GM12878 (cell line): ENCODE measurements around the gene SIKE1. TPM values are rescaled to one million over a fixed set of nuclear protein-coding genes. Genes with fewer than 3 reads are reported as not detected.

ENCODE experiments used
- ATAC-seq: fragments of 200-7000 bp; cut with Tn5 transposase; 3 replicates; pipeline ENCODE4 v1.9.1; 2020; ENCODE audit warnings: mild to moderate bottlenecking, moderate library complexity
- BruUV-seq: library from RNA; stranded (reverse); fragments of 400-500 nt; replicated peaks from 2 replicates; lab custom pipeline; 2021; lab: Mats Ljungman, UMichigan
- CTCF ChIA-PET: fragments of 300-600 bp; sonication (Branson Sonifier 250); formaldehyde crosslinking; extraction: SDS; loops from one replicate; lab custom pipeline; 2021; ENCODE audit warnings: inconsistent platforms; lab: Yijun Ruan, JAX
- POLR2A ChIA-PET: fragments of 350-600 bp; formaldehyde crosslinking; extraction: SDS; loops from one replicate; lab custom pipeline; 2021; ENCODE audit warnings: inconsistent platforms; lab: Charles Lee
- RAD21 ChIA-PET: fragments of 300-600 bp; sonication (Branson Sonifier 250); formaldehyde crosslinking; loops from one replicate; lab custom pipeline; 2023; ENCODE audit warnings: antibody characterized with exemption; ENCODE audit not compliant: unreplicated experiment; lab: Charles Lee
- SMC1A ChIA-PET: fragments of 300-600 bp; sonication (Branson Sonifier 250); formaldehyde crosslinking; loops from one replicate; lab custom pipeline; 2023; ENCODE audit not compliant: unreplicated experiment, uncharacterized antibody; lab: Charles Lee
- DNase-seq: peaks from one replicate; pipeline ENCODE4 v3.0.0-alpha.2; 2011; ENCODE audit warnings: low read depth, low spot score
- FAIRE-seq: peaks from 3 replicates; lab custom pipeline; 2011; peaks lifted over from hg19 to GRCh38; lab: Jason Lieb, UNC
- H2AFZ ChIP-seq: 2 replicates; pipeline ENCODE4 v1.6.0; 2011; ENCODE audit warnings: low read depth, low read length, control low read depth; ENCODE audit not compliant: control insufficient read depth
- H3K27ac ChIP-seq: 2 replicates; pipeline ENCODE4 v1.5.1; 2011; ENCODE audit warnings: control low read depth; ENCODE audit not compliant: control insufficient read depth, insufficient read depth
- H3K27me3 ChIP-seq, 2 experiments: replicated peaks in 1 of 2; 2 replicates each; pipeline versions ENCODE4 v1.6.0 to v1.6.1; 2011; ENCODE audit warnings: low read length in 1 of 2; ENCODE audit not compliant: control insufficient read depth in 2 of 2, insufficient read depth in 2 of 2
- H3K36me3 ChIP-seq, 2 experiments: 2 replicates each; pipeline ENCODE4 v1.5.1; 2011; ENCODE audit warnings: low read length in 1 of 2; ENCODE audit not compliant: control insufficient read depth in 2 of 2, insufficient read depth in 2 of 2
- H3K4me1 ChIP-seq: 2 replicates; pipeline ENCODE4 v1.6.1; 2011; ENCODE audit warnings: mild to moderate bottlenecking, low read length, moderate library complexity, mixed read lengths; ENCODE audit not compliant: control insufficient read depth, insufficient read depth
- H3K4me2 ChIP-seq: 2 replicates; pipeline ENCODE4 v1.6.0; 2011; ENCODE audit warnings: control low read depth; ENCODE audit not compliant: control insufficient read depth, insufficient read depth
- H3K4me3 ChIP-seq: fragments of 200-600 bp; sonication (generic); 2 replicates; pipeline ENCODE4 v1.5.1; 2016
- H3K79me2 ChIP-seq: 2 replicates; pipeline ENCODE4 v1.6.0; 2011; ENCODE audit warnings: low read length; ENCODE audit not compliant: control insufficient read depth, insufficient read depth
- H3K9ac ChIP-seq: 2 replicates; pipeline ENCODE4 v1.8.0; 2011; ENCODE audit warnings: low read length, control low read depth, mixed read lengths; ENCODE audit not compliant: control insufficient read depth, insufficient read depth
- H3K9me3 ChIP-seq: replicated peaks from 3 replicates; pipeline ENCODE4 v1.5.1; 2011; ENCODE audit warnings: mild to moderate bottlenecking, low read length; ENCODE audit not compliant: control insufficient read depth, insufficient read depth
- H4K20me1 ChIP-seq: 2 replicates; pipeline ENCODE4 v1.6.0; 2011; ENCODE audit not compliant: control insufficient read depth, insufficient read depth
- EED ChIP-seq: sonication (generic); IDR thresholded peaks from 2 replicates; pipeline ENCODE4 v1.6.1; 2016; ENCODE audit warnings: antibody characterized with exemption, low read depth
- RUNX3 ChIP-seq: IDR thresholded peaks from 2 replicates; pipeline ENCODE4 v1.6.1; 2012; ENCODE audit warnings: low read length, inconsistent platforms
- SIN3A ChIP-seq: IDR thresholded peaks from 2 replicates; pipeline ENCODE4 v1.6.1; 2012; ENCODE audit warnings: low read depth, low read length, improper control_type of control experiment
- WGBS: methylation state at CpG from one replicate; pipeline ENCODE4 v1.1.6; 2016; ENCODE audit warnings: low lambda C conversion rate; ENCODE audit not compliant: insufficient replicate concordance, insufficient coverage; ENCODE audit errors: missing lambda C conversion rate; 5-methylcytosine and 5-hydroxymethylcytosine counted together
- in situ Hi-C: fragments of 300-500 bp; cut with MboI; formaldehyde crosslinking; loops from 9 replicates; pipeline ENCODE4 v1.14.3; 2018; ENCODE audit warnings: mixed read lengths
- intact Hi-C: fragments of 100-400 bp; cut with micrococcal nuclease; formaldehyde crosslinking; loops from one replicate; pipeline ENCODE4 v1.14.2; 2022; ENCODE audit not compliant: unreplicated experiment
- polyA plus RNA-seq, 11 experiments: library from polyadenylated mRNA; depleted of rRNA in 4 of 11; unstranded in 6 of 11; stranded (reverse) in 5 of 11; fragments of >200 nt; fragmentation: Nextera tagmentation in 4 of 11; fragmentation: Illumina TruSeq in 1 of 11; extraction: Ambion mirVana in 4 of 11; extraction: Trizol in 1 of 11; gene quantifications; 1 replicate in 1 of 11; 2 replicates in 10 of 11; pipeline versions ENCODE4 v1.2.1 to v1.2.3, GENCODE V29; 2011 to 2016; ENCODE audit warnings: inconsistent platforms in 2 of 11, missing spikeins in 2 of 11, low read depth in 1 of 11
- total RNA-seq, 4 experiments: library from RNA; depleted of rRNA in 3 of 4; stranded (reverse); fragments of >200 nt in 3 of 4; fragmentation: Illumina TruSeq in 1 of 4; extraction: Trizol in 1 of 4; gene quantifications; 2 replicates each; pipeline versions ENCODE4 v1.2.1 to v1.2.3, GENCODE V29; 2013 to 2021
- TF ChIP-seq, protein P1 (sequence below): fragments of 450-650 bp; conservative IDR thresholded peaks from 2 replicates; pipeline ENCODE4 v1.6.1; 2017; ENCODE audit warnings: mild to moderate bottlenecking, moderate library complexity

The SIKE1 gene
- total and polyA plus RNA-seq, 10 of the 15 experiments (the other 5 are each of a cell fraction or from before 2014, with no cell fraction given), result 10.4 to 67.0 (median 45.5) TPM

DNA sequence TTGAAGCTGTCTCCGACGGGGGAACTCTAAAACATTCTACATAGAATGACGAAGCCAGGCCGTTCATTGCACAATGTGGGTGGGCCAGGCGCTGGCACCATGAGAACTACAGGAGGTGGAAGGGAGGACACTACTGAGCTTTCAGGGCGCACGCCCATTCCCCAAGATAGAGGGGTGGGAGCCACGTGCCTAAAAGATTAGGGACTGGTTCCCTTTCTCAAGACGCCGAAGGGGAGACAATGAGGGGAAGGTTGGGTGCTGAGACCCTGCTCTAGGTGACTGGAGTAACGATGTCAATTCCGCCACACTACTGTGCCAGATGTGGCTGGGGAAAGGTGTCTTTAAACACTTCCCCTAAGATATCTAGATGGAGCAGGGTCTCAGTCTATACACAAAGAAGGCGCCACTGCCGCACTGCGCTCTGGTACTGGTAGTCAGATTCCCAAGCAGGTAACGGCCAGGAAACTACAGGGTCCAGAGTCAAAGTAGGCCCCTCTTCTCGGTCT lies 23.5 kb downstream of the SIKE1 start:
- H3K4me3 ChIP-seq, result peak overlapping the region; percentile 96
- intact Hi-C loops (loop anchor here (2.0 to 5.0 kb wide), 2 partner anchors 40 to 245 kb away; partner anchors contain the start of genes NRAS and TRIM33), in situ Hi-C loops (no loop called here)
- DNase-seq (no peak), ATAC-seq (peak; percentile 4), FAIRE-seq (peak; percentile 18)
- H3K9ac ChIP-seq, result peak overlapping the region; percentile 100
- H3K79me2 ChIP-seq, result peaks cover 58% of the 10 kb centered on the region
- H3K4me1 ChIP-seq, result peaks cover 20% of the 10 kb centered on the region
- CTCF ChIA-PET, result interaction anchor here (1.0 kb wide), 1 partner anchor 37 kb away, joined by 3 read pairs; no protein-coding TSS in a partner anchor
- H3K27ac ChIP-seq, result peak overlapping the region; percentile 99
- POLR2A ChIA-PET, result interaction anchor here (1.1 to 6.8 kb wide), 3 partner anchors 19 to 40 kb away, joined by 3 to 36 read pairs (median 3); partner anchors contain the start of gene NRAS
- no peaks in the 10 kb centered on the region for H3K27me3 ChIP-seq
- no peaks in the 10 kb centered on the region for H3K9me3 ChIP-seq
- H3K4me2 ChIP-seq, result peak overlapping the region; percentile 89
- BruUV-seq, result no TSS peak
- H3K36me3 ChIP-seq, result no peaks in the 10 kb centered on the region
- 2% methylated on average over 17 of the region's 17 CpGs for WGBS
- H2AFZ ChIP-seq, result no peak overlapping the region
- RAD21 ChIA-PET, result interaction anchor here (0.9 to 1.4 kb wide), 2 partner anchors 23 to 41 kb away, joined by 3 to 4 read pairs; partner anchors contain the start of gene SIKE1
- peaks cover 4% of the 10 kb centered on the region for H4K20me1 ChIP-seq
- SMC1A ChIA-PET, result interaction anchor here (0.8 to 3.3 kb wide), 4 partner anchors 10 to 310 kb away, joined by 3 to 24 read pairs (median 4); partner anchors contain the start of gene NRAS
- TF ChIP-seq, protein P1, sequence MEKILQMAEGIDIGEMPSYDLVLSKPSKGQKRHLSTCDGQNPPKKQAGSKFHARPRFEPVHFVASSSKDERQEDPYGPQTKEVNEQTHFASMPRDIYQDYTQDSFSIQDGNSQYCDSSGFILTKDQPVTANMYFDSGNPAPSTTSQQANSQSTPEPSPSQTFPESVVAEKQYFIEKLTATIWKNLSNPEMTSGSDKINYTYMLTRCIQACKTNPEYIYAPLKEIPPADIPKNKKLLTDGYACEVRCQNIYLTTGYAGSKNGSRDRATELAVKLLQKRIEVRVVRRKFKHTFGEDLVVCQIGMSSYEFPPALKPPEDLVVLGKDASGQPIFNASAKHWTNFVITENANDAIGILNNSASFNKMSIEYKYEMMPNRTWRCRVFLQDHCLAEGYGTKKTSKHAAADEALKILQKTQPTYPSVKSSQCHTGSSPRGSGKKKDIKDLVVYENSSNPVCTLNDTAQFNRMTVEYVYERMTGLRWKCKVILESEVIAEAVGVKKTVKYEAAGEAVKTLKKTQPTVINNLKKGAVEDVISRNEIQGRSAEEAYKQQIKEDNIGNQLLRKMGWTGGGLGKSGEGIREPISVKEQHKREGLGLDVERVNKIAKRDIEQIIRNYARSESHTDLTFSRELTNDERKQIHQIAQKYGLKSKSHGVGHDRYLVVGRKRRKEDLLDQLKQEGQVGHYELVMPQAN, result peak; percentile 62; the same call in 1 of the 2 replicates
- TF ChIP-seq RUNX3, result no peak
- TF ChIP-seq EED, result 0 out of 2 replicates have a peak, but pooled peaks have one; percentile 12
- TF ChIP-seq SIN3A, result no peak; the same call in 1 of the 2 replicates
